ENCODE results near the gene HMG20B. TPM values are rescaled to one million over a fixed set of nuclear protein-coding genes. Genes with fewer than 3 reads are reported as not detected.

Gene HMG20B
- total RNA-seq, 1 donor from 2014 or later = 51.4 TPM

GRCh38 chr19:3531716-3532115 lies 41.0 kb upstream of the HMG20B start:
- Mint-ChIP-seq H3K4me3 (no peak overlapping the region), H3K27ac (no peak overlapping the region), H3K9me3 (no peaks in the 10 kb centered on the region), H3K4me1 (peaks cover 2% of the 10 kb centered on the region), H3K27me3 (ENCODE audit: insufficient read depth, low read depth) (peaks cover 4% of the 10 kb centered on the region), H3K36me3 (peaks cover 17% of the 10 kb centered on the region)
- Histone ChIP-seq H3K4me1 (no peaks in the 10 kb centered on the region), H3K27ac (no peak overlapping the region), H3K79me2 (ENCODE audit: low read depth) (no peaks in the 10 kb centered on the region), H3F3A (ENCODE audit: low read depth) (no peaks in the 10 kb centered on the region), H3K4me2 (no peak overlapping the region), H3K4me3 (no peak overlapping the region), H3K9me3 (ENCODE audit: low read depth) (no peaks in the 10 kb centered on the region), H4K20me1 (ENCODE audit: low read depth) (peaks cover 9% of the 10 kb centered on the region), H3K36me3 (no peaks in the 10 kb centered on the region), H3K9ac (no peak overlapping the region), H3K27me3 (no peaks in the 10 kb centered on the region), H2AFZ (replicated peaks) (no peak overlapping the region)
- TF ChIP-seq EZH2phosphoT487 (IDR thresholded peaks at IDR 0.05) (no peak), EZH2 (IDR thresholded peaks at IDR 0.05) (no peak), CTCF (IDR thresholded peaks at IDR 0.05) (no peak)
- DNase-seq (ENCODE audit: low spot score) = no peak

GRCh38 chr19:3532154-3532786 lies 40.5 kb upstream of the HMG20B start:
- Histone ChIP-seq H3K27ac (no peak overlapping the region), H3K4me1 (no peaks in the 10 kb centered on the region), H3K4me3 (no peak overlapping the region), H3F3A (ENCODE audit: low read depth) (no peaks in the 10 kb centered on the region), H3K4me2 (no peak overlapping the region), H3K79me2 (ENCODE audit: low read depth) (no peaks in the 10 kb centered on the region), H3K36me3 (no peaks in the 10 kb centered on the region), H3K9me3 (ENCODE audit: low read depth) (no peaks in the 10 kb centered on the region), H2AFZ (replicated peaks) (no peak overlapping the region), H3K9ac (no peak overlapping the region), H4K20me1 (ENCODE audit: low read depth) (peaks cover 7% of the 10 kb centered on the region), H3K27me3 (no peaks in the 10 kb centered on the region)
- Mint-ChIP-seq H3K4me1 (peaks cover 2% of the 10 kb centered on the region), H3K4me3 (no peak overlapping the region), H3K27ac (no peak overlapping the region), H3K36me3 (peaks cover 13% of the 10 kb centered on the region), H3K27me3 (ENCODE audit: insufficient read depth, low read depth) (peaks cover 4% of the 10 kb centered on the region), H3K9me3 (no peaks in the 10 kb centered on the region)
- no peak for TF ChIP-seq CTCF (IDR thresholded peaks at IDR 0.05)
- no peak for TF ChIP-seq EZH2phosphoT487 (IDR thresholded peaks at IDR 0.05)
- TF ChIP-seq EZH2 (IDR thresholded peaks at IDR 0.05) = no peak
- no peak for DNase-seq (ENCODE audit: low spot score)

GRCh38 chr19:3533033-3533432 lies 39.7 kb upstream of the HMG20B start:
- TF ChIP-seq EZH2phosphoT487 (IDR thresholded peaks at IDR 0.05) (no peak), CTCF (IDR thresholded peaks at IDR 0.05) (no peak), EZH2 (IDR thresholded peaks at IDR 0.05) (no peak)
- Histone ChIP-seq H3F3A (ENCODE audit: low read depth) (no peaks in the 10 kb centered on the region), H3K79me2 (ENCODE audit: low read depth) (no peaks in the 10 kb centered on the region), H4K20me1 (ENCODE audit: low read depth) (peaks cover 12% of the 10 kb centered on the region), H3K27me3 (no peaks in the 10 kb centered on the region), H3K36me3 (no peaks in the 10 kb centered on the region), H3K9me3 (ENCODE audit: low read depth) (no peaks in the 10 kb centered on the region), H3K4me2 (no peak overlapping the region), H3K27ac (no peak overlapping the region), H3K4me3 (no peak overlapping the region), H2AFZ (replicated peaks) (no peak overlapping the region), H3K4me1 (no peaks in the 10 kb centered on the region), H3K9ac (no peak overlapping the region)
- H3K4me1 Mint-ChIP-seq = peaks cover 2% of the 10 kb centered on the region
- H3K27me3 Mint-ChIP-seq (ENCODE audit: insufficient read depth, low read depth) = peaks cover 10% of the 10 kb centered on the region
- H3K9me3 Mint-ChIP-seq = no peaks in the 10 kb centered on the region
- peaks cover 13% of the 10 kb centered on the region for H3K36me3 Mint-ChIP-seq
- no peak overlapping the region for H3K27ac Mint-ChIP-seq
- no peak overlapping the region for H3K4me3 Mint-ChIP-seq
- no peak for DNase-seq (ENCODE audit: low spot score)
